HG02759 (cell line): Measurements from ENCODE around the gene ZNF446.
A peak's percentile ranks its signal among the peaks of the same experiment; 100 is the strongest.
"Not testable (repeated sequence)": the region's sequence is repeated elsewhere in the genome, so short reads cannot be mapped to it uniquely, and the experiment has no call there.

Experiments used
- ATAC-seq: cut with Tn5 transposase; IDR thresholded peaks from one replicate; pipeline ENCODE4 v1.9.1; 2021; ENCODE audit warnings: mild to moderate bottlenecking, moderate library complexity; ENCODE audit not compliant: unreplicated experiment

ZNF446 gene

DNA sequence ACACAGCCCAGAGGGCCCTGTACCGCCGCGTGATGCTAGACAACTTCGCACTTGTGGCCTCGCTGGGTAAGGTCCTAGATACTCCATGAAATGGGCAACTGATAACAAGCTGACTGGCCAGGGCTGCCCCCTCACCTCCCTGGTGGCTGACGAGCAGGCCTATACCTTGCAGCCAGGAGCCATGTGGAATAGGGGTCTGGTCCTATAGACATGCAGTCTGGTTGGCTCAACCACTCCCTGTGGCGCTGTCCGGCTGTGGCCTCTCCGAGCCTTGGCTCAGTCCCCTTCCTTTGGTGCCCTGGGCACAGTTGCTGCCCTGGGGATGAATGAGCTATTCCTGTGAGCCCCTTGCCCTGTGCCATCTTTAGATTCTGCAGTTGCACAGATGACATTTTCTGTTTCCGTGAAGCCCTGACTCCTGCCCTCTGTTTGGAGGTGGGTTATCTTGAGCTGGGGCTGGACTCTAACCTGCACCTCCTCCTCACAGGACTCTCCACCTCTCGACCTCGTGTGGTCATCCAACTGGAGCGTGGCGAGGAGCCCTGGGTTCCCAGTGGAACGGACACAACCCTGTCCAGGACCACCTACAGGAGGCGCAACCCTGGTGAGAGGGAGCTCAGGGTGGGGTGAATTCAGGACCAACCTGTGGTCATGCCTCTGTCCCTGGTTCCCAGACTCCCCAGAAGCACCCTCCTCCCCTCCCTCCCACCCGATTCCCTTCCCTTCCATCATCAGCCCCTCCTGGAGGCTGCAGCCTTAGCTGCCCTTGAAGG is 6.7 kb upstream of the ZNF446 start:
- no peak for ATAC-seq

DNA sequence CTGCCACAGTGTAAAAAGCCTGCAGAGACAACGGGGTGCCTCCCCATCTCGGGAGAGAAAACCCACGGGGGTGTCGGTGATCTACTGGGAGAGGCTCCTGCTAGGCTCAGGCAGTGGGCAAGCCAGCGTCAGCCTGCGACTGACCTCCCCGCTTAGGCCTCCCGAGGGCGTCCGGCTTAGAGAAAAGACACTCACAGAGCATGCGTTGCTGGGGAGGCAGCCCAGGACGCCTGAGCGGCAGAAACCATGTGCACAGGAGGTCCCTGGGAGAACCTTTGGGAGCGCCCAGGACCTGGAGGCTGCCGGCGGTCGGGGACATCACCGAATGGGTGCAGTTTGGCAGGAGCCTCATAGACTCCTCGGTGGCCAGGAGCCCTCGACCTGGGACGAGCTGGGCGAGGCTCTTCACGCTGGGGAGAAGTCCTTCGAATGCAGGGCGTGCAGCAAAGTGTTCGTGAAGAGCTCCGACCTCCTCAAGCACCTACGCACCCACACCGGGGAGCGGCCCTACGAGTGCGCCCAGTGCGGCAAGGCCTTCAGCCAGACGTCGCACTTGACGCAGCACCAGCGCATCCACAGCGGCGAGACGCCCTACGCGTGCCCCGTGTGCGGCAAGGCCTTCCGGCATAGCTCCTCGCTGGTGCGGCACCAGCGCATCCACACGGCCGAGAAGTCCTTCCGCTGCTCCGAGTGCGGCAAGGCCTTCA is 5.2 kb upstream of the ZNF446 start:
- not testable (repeated sequence) for ATAC-seq

DNA sequence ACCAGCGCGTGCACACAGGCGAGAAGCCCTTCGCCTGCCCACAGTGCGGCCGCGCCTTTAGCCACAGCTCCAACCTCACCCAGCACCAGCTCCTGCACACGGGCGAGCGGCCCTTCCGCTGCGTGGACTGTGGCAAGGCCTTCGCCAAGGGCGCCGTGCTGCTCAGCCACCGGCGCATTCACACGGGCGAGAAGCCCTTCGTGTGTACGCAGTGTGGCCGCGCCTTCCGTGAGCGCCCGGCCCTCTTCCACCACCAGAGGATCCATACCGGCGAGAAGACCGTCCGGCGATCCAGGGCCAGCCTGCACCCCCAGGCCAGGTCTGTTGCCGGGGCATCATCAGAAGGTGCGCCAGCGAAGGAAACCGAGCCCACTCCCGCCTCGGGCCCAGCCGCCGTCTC is 4.4 kb upstream of the ZNF446 start:
- no peak for ATAC-seq

DNA sequence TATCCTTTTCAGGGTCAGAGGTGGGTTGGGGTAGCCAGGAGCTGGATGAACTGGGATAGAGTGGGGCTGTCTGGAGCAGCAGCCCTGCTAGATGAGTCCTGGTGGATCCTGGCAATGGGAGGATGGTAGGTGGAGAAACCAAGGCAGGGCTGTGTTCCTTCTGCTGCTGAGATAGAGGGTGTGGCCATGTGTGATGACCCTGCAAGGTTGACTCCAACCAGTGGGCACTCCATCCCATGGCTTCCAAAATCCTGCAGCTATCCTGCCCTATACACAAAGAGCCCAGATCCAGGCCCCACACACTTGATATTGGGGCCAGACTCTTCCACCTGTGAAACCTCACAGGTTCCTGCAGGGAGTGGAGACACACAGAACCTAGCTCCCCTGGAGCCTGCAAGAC is 2.4 kb upstream of the ZNF446 start:
- no peak for ATAC-seq

DNA sequence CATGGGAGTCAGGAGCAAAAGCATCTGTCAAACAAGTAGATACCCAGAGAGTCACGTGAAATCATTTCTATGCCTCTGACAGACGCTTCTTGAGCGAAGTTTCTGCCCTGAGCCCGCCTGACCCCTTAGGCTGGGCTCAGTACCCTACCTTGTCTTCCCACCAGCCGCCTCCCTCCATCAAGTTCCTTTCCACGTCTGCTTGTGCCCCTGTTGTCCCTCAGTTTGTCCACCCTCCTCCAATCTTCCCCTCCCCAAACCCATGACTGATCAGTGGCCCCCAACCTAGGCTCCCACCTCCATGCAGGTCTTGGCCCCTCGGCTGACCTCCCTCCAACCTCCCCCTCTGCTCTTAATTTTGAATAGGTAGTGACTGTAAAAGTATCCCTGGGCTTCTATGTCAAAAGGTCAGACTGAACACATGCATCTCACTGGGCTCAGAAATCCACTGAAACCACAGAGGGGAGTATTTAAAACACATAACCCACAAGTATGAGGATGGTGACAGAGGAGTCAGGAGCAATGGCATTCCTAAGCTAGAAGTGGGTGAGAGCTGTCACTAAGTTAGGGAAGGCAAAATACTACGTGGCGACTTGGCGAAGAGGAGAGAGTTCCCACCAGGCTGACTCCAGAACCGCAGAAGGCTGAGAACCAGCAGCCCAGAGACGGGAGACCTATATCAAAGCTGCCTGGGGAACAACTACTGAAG is 1.7 kb upstream of the ZNF446 start:
- no peak for ATAC-seq

DNA sequence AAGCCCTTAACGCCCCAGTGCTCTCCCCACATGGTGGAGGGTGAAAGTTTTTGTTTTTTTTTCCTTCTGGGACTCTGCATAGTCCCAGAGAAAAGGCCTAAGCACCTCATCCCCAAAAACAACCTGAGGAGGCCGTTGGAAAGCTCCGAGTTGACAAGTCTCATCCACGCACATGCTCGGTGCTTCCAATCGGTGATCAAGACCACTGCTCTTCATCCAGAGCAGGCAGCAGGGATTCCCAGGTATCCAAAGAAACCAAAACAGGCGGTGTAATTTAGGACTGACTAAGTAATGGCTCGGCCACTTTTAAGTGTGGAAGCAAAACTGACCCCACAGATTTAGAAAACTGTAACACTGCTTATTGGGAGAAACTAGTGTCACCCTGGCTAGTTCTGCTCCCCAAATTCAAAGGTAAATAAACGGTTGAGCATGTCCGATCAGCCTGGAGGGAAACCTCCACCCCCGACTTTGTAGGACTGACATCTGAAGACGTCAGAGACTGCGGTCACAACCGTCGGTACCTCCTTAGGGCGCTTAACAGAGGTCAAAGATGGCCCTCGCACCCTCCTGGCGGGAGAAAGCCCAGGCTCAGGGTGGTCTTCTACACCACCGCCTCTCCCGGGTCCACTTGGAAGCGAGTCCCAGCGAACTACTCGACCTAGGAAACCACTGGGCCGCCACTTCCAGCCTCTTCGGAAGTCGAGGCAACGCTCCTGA is 997 bp upstream of the ZNF446 start:
- peak; percentile 2 for ATAC-seq

GRCh38 chr19:58476498-58477015 is 405 bp downstream of the ZNF446 start:
- ATAC-seq: no peak

GRCh38 chr19:58477130-58477529 is 978 bp downstream of the ZNF446 start:
- no peak for ATAC-seq

DNA sequence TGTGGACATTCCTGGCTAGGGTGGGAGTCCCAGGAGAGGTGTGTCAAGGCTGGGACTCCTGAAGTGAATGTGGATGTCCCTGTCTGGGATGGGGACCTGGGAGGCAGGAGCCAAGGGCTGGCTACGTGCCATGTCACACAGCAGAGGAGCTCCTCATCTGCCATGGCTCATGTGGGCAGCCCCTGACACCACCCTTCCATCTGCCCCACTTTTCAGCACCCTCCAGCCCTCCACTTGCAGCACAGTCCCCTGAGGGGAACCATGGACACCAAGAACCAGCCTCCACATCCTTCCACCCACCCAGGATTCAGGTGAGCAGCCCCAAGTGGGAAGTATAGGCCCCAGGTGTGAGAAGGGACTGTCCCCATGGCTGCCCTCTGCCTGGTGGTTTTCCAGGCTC is 1.7 kb downstream of the ZNF446 start:
- no peak for ATAC-seq

- ATAC-seq: no peak
Observed at GRCh38 chr19:58479303-58479702, 3.2 kb downstream of the ZNF446 start.

DNA sequence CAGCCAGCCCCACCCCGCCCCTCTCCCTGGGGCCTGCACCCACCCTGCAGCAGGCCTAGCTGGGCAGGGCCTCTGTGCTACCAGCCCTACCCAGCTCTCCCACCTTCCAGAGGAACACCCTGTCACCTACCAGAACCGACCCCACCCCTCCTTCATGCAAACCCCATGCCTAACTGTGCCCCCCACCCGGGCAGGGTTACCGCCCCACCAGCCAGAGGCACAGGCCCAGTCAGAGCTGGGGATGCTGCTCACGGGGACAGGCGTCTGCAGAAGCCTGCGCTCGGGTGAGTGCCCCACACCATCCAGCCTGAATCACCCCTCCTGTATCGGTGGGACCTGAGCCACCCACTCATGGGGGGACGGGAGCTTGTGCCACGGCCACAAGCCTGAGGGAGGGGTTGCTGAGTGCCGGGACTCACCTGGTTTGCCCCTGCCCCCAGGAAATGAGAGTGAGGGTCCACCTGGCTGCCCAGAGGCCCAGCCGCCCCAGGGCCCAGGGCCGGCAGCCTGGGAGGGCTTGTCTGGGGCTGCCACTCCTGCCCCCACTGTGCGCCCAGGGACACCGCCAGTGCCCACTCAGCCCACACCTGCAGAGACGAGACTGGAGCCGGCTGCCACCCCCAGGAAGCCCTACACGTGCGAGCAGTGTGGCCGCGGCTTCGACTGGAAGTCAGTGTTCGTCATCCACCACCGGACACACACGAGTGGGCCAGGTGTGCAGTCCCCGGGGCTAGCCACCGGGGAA is 3.8 kb downstream of the ZNF446 start:
- ATAC-seq: no peak

GRCh38 chr19:58480481-58480830 is 4.3 kb downstream of the ZNF446 start:
- no peak for ATAC-seq

- no peak for ATAC-seq
Observed at GRCh38 chr19:58480831-58481230, 4.7 kb downstream of the ZNF446 start.

- no peak for ATAC-seq
Observed at GRCh38 chr19:58482372-58482771, 6.2 kb downstream of the ZNF446 start.

DNA sequence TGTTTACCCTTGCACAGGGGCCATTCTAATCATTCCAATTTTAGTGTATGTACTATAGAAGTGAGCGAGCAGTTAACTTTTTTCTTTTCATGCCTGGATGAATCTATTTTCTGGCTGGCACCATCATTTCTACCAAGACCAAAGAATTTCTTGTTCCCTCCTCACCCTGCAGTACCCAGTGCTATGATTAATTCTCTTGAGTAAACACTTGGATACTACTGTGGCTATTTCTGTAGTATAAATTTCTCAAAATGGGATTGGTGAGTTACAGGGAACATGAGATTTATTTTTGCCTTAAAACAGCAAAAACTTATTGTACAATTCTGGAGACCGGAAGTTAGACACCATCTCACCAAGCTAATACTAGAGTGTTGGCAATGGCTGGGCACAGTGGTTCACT is 7.6 kb downstream of the ZNF446 start:
- no peak for ATAC-seq

GRCh38 chr19:58484349-58484748 is 8.2 kb downstream of the ZNF446 start:
- ATAC-seq: not testable (repeated sequence)

DNA sequence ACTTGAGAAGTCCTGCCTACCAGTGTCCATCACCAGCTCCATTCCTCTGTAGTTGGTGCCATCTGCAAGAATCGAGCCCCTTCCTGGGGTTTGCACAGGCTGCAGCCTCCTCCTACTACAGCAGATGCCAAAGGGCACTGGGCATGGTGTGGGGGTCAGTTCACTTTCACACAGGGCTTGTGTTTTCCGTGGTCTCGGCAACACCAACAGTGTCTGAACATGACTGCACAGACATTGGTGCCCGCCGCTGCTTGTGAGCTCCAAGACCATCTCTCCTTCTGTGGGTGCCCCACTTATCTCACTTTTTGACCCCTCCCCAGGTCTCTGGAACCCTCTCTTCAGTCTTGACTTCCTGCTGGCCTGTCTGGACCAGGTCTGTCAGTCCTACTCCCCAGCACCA is 15.2 kb downstream of the ZNF446 start:
- no peak for ATAC-seq

GRCh38 chr19:58492265-58492664 is 16.1 kb downstream of the ZNF446 start:
- ATAC-seq: no peak

GRCh38 chr19:58497634-58498170 is 21.6 kb downstream of the ZNF446 start:
- no peak for ATAC-seq
